GM12874 (cell line): ENCODE data around the gene CCND2.

Experiments used
- CTCF ChIP-seq: IDR thresholded peaks from 2 replicates; pipeline ENCODE4 v1.5.1; 2011; ENCODE audit warnings: low read depth, mild to moderate bottlenecking, control low read depth, low read length, moderate library complexity; ENCODE audit not compliant: insufficient read depth

CCND2 gene

GRCh38 chr12:4246116-4246515, 27.4 kb upstream of the CCND2 start:
- no peak for TF ChIP-seq CTCF

GRCh38 chr12:4250691-4251090, 22.9 kb upstream of the CCND2 start:
- TF ChIP-seq CTCF = no peak

GRCh38 chr12:4251216-4251891, 22.2 kb upstream of the CCND2 start:
- no peak for TF ChIP-seq CTCF

GRCh38 chr12:4251967-4252366, 21.6 kb upstream of the CCND2 start:
- TF ChIP-seq CTCF = no peak

- no peak for TF ChIP-seq CTCF
Observed at GRCh38 chr12:4252601-4253000, 21.0 kb upstream of the CCND2 start.

- TF ChIP-seq CTCF = no peak
Observed at GRCh38 chr12:4256043-4256826, 17.3 kb upstream of the CCND2 start.

GRCh38 chr12:4257442-4257841, 16.1 kb upstream of the CCND2 start:
- TF ChIP-seq CTCF = no peak
